Measurements from ENCODE around the gene COL12A1.

Gene COL12A1

DNA sequence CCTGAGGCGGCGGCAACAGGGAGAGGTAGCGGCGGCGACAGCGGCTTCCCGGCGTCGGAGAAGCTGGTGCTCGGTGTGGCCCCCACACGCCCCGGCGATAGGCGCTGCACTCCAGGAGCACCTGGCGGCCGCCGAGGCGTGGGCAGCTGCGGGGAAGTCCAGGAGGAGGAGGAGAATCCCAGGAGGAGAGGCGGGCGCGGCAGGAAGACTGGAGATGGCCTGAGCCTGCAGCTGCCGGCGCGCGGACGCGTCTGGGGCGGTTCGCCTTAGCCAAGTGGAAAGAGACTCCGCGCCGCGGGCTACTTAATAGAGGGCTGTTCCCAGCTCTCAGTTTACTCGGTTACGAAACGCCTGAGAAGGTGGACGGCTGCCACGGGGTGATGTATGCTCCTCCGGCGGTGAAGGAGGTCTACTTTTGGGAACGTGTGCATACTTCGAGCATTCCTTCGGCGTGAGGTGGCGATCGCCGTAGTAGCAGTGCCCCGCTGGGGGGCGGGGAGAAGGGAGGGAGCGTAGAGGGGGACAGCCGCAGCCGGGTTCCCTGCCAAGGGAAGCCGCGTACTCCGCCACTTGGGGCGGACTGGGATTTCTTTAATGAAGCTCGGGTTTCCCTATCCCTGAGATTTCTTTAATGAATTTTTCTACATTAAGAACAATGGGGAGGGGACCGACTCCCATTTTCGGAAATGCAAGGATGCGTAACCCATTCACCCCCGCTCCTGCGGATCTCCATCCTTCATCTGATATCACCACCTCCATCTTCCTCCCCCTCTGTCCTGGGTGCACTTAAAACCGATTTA is at the start of gene COL12A1:
Gene COL12A1, minus strand, starts transcription at position 278 of the 800 bp plus-strand sequence. CDS start 3,261 bp downstream, outside the sequence.
- no peak for DNase-seq (ENCODE audit: low spot score)

DNA sequence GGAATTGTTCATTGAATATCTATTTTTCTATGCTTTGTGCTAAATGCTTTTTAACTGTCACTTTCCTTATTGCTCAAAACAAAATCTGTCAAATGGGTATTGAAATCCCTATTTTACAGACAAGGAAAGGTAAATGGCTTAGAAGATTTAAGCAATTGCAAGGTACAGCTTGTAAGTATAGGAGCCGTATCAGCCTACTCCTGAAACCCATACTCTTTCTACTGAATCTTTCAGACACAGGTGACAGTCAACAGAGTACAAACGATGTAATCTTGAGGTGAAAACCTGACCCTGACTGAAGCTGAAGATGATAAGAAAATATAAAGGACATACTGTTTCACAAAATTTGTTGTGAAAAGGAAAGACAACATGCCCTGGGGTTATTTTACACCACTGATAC is 44.7 kb upstream of the COL12A1 start:
- DNase-seq (ENCODE audit: low spot score): no peak

- no peak for DNase-seq (ENCODE audit: low spot score)
Measured at GRCh38 chr6:75249837-75250236, 44.0 kb upstream of the COL12A1 start.

DNA sequence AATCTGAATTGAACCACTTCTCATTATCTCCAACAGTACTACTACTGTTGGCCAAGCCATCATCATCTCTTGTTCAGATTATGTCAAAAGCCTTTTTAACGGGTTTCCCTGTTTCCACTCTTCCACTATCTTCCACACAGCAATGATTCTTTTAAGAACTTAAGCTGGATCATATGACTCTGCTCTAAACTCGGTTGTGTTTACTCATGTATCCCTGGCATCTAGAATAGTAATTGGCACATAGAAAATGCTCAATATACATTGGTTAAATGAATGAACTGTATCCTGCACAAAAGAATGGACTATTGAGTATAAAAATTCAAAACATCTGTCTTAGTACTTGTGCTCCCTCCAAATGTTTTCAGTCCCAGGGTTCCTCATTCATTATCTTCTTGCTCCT is 40.5 kb upstream of the COL12A1 start:
- no peak for DNase-seq (ENCODE audit: low spot score)

- DNase-seq (ENCODE audit: low spot score): no peak
Measured at GRCh38 chr6:75244063-75244584, 38.3 kb upstream of the COL12A1 start.

- DNase-seq (ENCODE audit: low spot score): peak; percentile 94
Measured at GRCh38 chr6:75243333-75244062, 37.6 kb upstream of the COL12A1 start, which contains the start of gene COX7A2. Gene COX7A2 (minus strand): TSS chr6:75243801. CDS start chr6:75243734, 67 bp downstream.

GRCh38 chr6:75236630-75237029 is 30.8 kb upstream of the COL12A1 start:
- no peak for DNase-seq (ENCODE audit: low spot score)

- no peak for DNase-seq (ENCODE audit: low spot score)
Measured at GRCh38 chr6:75235271-75235670, 29.4 kb upstream of the COL12A1 start.

- no peak for DNase-seq (ENCODE audit: low spot score)
Measured at GRCh38 chr6:75234126-75234865, 28.4 kb upstream of the COL12A1 start.

- DNase-seq (ENCODE audit: low spot score): no peak
Measured at GRCh38 chr6:75233092-75233615, 27.3 kb upstream of the COL12A1 start.

DNA sequence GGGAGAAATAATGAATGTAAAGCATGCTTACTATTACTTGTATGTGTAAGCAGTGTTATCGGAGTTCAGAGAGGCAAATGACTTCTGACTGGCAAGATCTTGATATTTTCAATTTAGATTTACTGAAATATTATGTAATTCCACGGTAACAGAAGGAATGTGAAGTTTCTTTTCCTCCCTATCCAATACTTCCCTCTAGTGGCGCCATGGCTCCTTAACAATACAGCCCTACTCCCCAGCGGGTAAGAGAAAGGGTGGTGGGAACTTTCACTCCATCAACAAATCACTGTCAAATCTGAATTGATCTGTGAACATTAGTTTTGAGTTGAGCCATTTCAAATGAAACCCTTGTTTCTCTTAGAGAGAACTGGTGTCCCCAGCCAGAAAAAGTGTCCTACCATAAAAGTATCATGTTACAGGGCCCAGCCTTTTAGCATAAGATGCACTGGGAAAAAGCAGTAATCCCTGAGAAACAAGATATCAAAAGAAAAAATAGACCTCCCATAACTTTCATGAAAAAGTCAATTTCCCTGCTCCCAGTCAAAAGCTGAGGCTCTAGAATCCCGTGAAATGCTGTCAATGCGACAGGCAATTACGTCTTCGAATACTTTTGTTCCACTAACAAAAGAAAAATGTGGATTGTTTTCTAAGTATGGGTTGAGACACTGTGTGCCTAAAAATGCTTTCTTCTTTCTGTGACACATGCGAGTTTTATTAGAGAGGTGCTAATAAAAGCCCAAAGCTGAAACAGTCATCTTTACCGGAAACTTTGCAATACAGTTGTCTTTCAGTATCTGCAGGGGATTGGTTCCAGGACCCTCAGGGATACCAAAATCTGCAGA is 24.9 kb upstream of the COL12A1 start:
- DNase-seq (ENCODE audit: low spot score): no peak

GRCh38 chr6:75224303-75224926 is 18.6 kb upstream of the COL12A1 start:
- DNase-seq (ENCODE audit: low spot score): no peak

- no peak for DNase-seq (ENCODE audit: low spot score)
Measured at GRCh38 chr6:75223428-75223827, 17.6 kb upstream of the COL12A1 start.

DNA sequence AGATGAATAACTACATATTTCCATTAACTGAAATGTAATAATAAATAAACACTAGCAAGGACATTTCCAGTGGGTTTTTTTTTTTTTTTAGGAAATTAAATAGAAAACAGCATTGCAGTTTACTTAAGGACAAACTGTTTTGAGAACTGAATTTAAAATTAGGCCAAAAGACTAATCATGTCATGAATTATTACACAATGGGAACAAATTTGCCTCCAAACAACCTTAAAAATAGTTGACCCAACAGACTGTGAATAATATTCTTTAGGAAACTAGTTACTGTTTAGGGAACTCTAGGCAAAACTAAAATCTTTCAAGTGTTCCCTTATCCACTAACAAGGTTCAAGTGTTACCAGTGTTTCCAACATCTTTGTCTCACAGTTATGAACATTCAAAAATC is 16.4 kb upstream of the COL12A1 start:
- DNase-seq (ENCODE audit: low spot score): no peak

DNA sequence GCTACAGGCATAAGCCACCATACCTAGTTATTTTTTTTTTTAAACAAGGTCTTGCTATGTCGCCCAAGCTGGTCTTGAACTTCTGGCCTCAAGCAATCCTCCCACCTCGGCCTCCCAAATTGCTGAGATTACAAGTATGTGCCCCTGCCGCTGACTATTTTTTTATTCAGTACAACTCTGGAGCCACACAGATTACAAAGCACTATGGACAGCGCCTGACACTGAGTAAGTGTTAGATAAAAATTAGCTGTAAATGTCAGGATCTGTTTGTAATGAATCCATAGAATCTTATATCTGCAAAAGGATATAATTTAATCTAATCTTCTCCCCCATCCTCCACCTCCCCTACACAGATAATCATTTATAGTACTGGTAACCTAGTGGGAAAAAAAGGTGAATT is 15.3 kb upstream of the COL12A1 start:
- DNase-seq (ENCODE audit: low spot score): no peak

GRCh38 chr6:75220357-75220756 is 14.5 kb upstream of the COL12A1 start:
- no peak for DNase-seq (ENCODE audit: low spot score)

- no peak for DNase-seq (ENCODE audit: low spot score)
Measured at GRCh38 chr6:75219263-75219662, 13.4 kb upstream of the COL12A1 start.

DNA sequence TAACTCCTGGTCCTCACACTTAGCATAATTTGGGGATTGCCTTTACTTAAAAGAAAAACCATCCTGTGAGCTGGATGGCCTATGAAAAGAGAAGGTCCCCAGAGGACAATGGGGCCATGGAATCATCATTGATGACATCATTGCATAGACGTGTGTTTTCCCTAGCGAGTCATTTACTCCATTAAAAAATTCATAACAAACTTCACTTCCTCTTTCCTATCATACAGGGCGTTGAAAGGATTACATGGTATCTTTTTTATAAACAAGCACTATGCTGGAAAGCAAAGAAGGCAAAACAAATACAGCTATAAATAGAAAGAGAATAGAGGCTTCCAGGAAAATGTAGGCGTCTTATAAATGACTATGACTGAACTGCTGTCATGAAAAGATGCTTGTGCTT is 11.3 kb upstream of the COL12A1 start:
- DNase-seq (ENCODE audit: low spot score): no peak

GRCh38 chr6:75215291-75215690 is 9.4 kb upstream of the COL12A1 start:
- no peak for DNase-seq (ENCODE audit: low spot score)

GRCh38 chr6:75213732-75214131 is 7.9 kb upstream of the COL12A1 start:
- no peak for DNase-seq (ENCODE audit: low spot score)

DNA sequence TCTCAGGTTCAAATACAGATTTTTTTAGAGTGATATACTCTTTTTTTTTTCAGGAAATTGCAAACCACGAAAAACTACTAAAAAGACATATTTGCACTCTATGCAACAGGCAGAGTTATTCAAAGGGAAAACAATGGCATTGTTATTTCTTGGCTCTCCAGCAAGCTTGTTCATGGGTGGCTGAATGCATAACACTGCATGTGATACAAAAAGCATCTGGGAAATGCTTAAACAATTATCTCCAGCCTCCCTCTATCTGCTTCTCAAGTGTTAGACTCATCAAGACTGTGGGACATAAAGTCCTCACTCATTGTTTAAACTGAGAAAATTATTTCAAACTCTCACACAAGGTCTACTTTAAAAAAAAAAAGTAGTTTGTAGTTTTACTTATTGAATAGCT is 7.3 kb upstream of the COL12A1 start:
- DNase-seq (ENCODE audit: low spot score): no peak
